ENCODE results near the gene PPP1R9A.

PPP1R9A gene

GRCh38 chr7:94939395-94939794 lies 32.0 kb downstream of the PPP1R9A start:
- H3K27ac ChIP-seq = no peak overlapping the region
- TF ChIP-seq CTCF (conservative IDR thresholded peaks at IDR 0.05) (no peak), ZFX (IDR thresholded peaks at IDR 0.05) (no peak)

GRCh38 chr7:94940241-94940640 lies 32.8 kb downstream of the PPP1R9A start:
- H3K27ac ChIP-seq = no peak overlapping the region
- TF ChIP-seq CTCF (conservative IDR thresholded peaks at IDR 0.05) (no peak), ZFX (IDR thresholded peaks at IDR 0.05) (no peak)

GRCh38 chr7:94941844-94942632 lies 34.6 kb downstream of the PPP1R9A start:
- H3K27ac ChIP-seq = no peak overlapping the region
- no peak for TF ChIP-seq CTCF (conservative IDR thresholded peaks at IDR 0.05)

GRCh38 chr7:94943134-94943533 lies 35.7 kb downstream of the PPP1R9A start:
- H3K27ac ChIP-seq = no peak overlapping the region
- TF ChIP-seq ZFX (IDR thresholded peaks at IDR 0.05) (no peak), CTCF (conservative IDR thresholded peaks at IDR 0.05) (no peak)

GRCh38 chr7:94949532-94949931 lies 42.1 kb downstream of the PPP1R9A start:
- no peak for TF ChIP-seq ZFX (IDR thresholded peaks at IDR 0.05)
- no peak for TF ChIP-seq CTCF (conservative IDR thresholded peaks at IDR 0.05)
- no peak overlapping the region for H3K27ac ChIP-seq

GRCh38 chr7:94955807-94956206 lies 48.4 kb downstream of the PPP1R9A start:
- TF ChIP-seq CTCF (conservative IDR thresholded peaks at IDR 0.05) (no peak), ZFX (IDR thresholded peaks at IDR 0.05) (no peak)
- no peak overlapping the region for H3K27ac ChIP-seq

GRCh38 chr7:94957061-94957460 lies 49.7 kb downstream of the PPP1R9A start:
- H3K27ac ChIP-seq = no peak overlapping the region
- TF ChIP-seq CTCF (conservative IDR thresholded peaks at IDR 0.05) = no peak
- TF ChIP-seq ZFX (IDR thresholded peaks at IDR 0.05) = no peak
